ENCODE measurements around the gene PLPPR1. TPM values are rescaled to one million over a fixed set of nuclear protein-coding genes. Genes with fewer than 3 reads are reported as not detected.

Gene PLPPR1
- total and polyA plus RNA-seq, 4 donors: 1.2 to 26.3 (median 2.4) TPM

GRCh38 chr9:101372327-101373118 lies 344.0 kb downstream of the PLPPR1 start (continued):
- no peak for TF ChIP-seq HNF4G (IDR thresholded peaks at IDR 0.05)
- TF ChIP-seq GABPA (IDR thresholded peaks at IDR 0.05 in 1 of 2, conservative IDR thresholded peaks at IDR 0.05 in 1 of 2): no peak
- TF ChIP-seq SP1 (IDR thresholded peaks at IDR 0.05): no peak

Small RNA genes within 50 kb of the gene (small RNA-seq; reads per million reads assigned to genes)
- not detected for gene RF00322
